Spleen (tissue), 11 donors: ENCODE measurements around the gene CCDC124. TPM values are rescaled to one million over a fixed set of nuclear protein-coding genes. Genes with fewer than 3 reads are reported as not detected.

Experiments used
- DNase-seq: peaks from one replicate; pipeline ENCODE4 v3.0.0-alpha.2; 2020
- H3K27ac ChIP-seq, 8 donors: fragments of 200-600 bp; sonication (generic) in 7 of 8; 1 replicate in 4 of 8; 2 replicates in 4 of 8; pipeline versions ENCODE4 v1.5.0 to v1.8.0; 2016 to 2021; ENCODE audit warnings: inconsistent platforms in 4 of 8, mild to moderate bottlenecking in 4 of 8, moderate library complexity in 1 of 8
- H3K27me3 ChIP-seq, 7 donors: fragments of 200-600 bp; sonication (generic) in 6 of 7; replicated peaks in 1 of 7; 1 replicate in 4 of 7; 2 replicates in 3 of 7; pipeline versions ENCODE4 v1.5.0 to v1.8.0; 2016 to 2021; ENCODE audit warnings: inconsistent platforms in 3 of 7, mild to moderate bottlenecking in 1 of 7
- H3K36me3 ChIP-seq, 6 donors: fragments of 200-600 bp; sonication (generic) in 5 of 6; 1 replicate in 4 of 6; 2 replicates in 2 of 6; pipeline versions ENCODE4 v1.5.0 to v1.8.0; 2016 to 2021; ENCODE audit warnings: inconsistent platforms in 2 of 6
- H3K4me1 ChIP-seq, 6 donors: fragments of 200-600 bp; sonication (generic) in 5 of 6; 1 replicate in 3 of 6; 2 replicates in 3 of 6; pipeline versions ENCODE4 v1.5.0 to v1.8.0; 2016 to 2021; ENCODE audit warnings: inconsistent platforms in 3 of 6
- H3K4me3 ChIP-seq, 8 donors: fragments of 200-600 bp; sonication (generic) in 7 of 8; 1 replicate in 4 of 8; 2 replicates in 4 of 8; pipeline versions ENCODE4 v1.5.0 to v1.8.0; 2016 to 2021; ENCODE audit warnings: inconsistent platforms in 4 of 8, mild to moderate bottlenecking in 4 of 8, moderate library complexity in 2 of 8
- H3K9me3 ChIP-seq, 8 donors: fragments of 200-600 bp; sonication (generic) in 7 of 8; 1 replicate in 4 of 8; 2 replicates in 4 of 8; pipeline versions ENCODE4 v1.5.0 to v1.8.0; 2016 to 2021; ENCODE audit warnings: inconsistent platforms in 4 of 8
- POLR2A ChIP-seq, 3 donors: fragments of 450-650 bp; IDR thresholded peaks; one replicate each; pipeline ENCODE4 v1.5.1; 2017; ENCODE audit warnings: antibody characterized with exemption in 3 of 3, mild to moderate bottlenecking in 1 of 3
- POLR2AphosphoS5 ChIP-seq, 3 donors: sonication (generic); formaldehyde crosslinking; IDR thresholded peaks; one replicate each; pipeline ENCODE4 v1.5.1; 2017; ENCODE audit warnings: antibody characterized with exemption in 3 of 3
- WGBS, 5 donors: extraction: QIAGEN DNeasy Blood & Tissue Kit in 3 of 5; methylation state at CpG; one replicate each; pipeline versions ENCODE4 v1.1.5 to v1.1.7; 2013 to 2018; 5-methylcytosine and 5-hydroxymethylcytosine counted together
- intact Hi-C: fragments of 100-400 bp; cut with DNase I; formaldehyde crosslinking; loops from one replicate; pipeline ENCODE4 v1.15.0; 2023; ENCODE audit warnings: low total_unique reads
- polyA plus RNA-seq, 3 donors: library from polyadenylated mRNA; stranded (reverse); fragments of 200-250 nt; gene quantifications; one replicate each; pipeline ENCODE4 v1.2.1, GENCODE V29; 2013
- total RNA-seq, 7 donors: library from RNA; depleted of rRNA in 3 of 7; stranded (reverse); fragments of >200 nt in 3 of 7; fragmentation: NEBNext Ultra II Directional in 4 of 7; extraction: Animal tissue kit (Norgen Biotek cat#: 25700) in 4 of 7; gene quantifications; one replicate each; pipeline versions ENCODE4 v1.1.0 to v1.2.1, GENCODE V29; 2016 to 2021
- TF ChIP-seq, protein P1 (sequence below), 11 experiments: fragments of 200-600 bp in 7 of 11; fragments of 450-650 bp in 4 of 11; sonication (generic) in 4 of 11; IDR thresholded peaks in 8 of 11; conservative IDR thresholded peaks in 3 of 11; 1 replicate in 7 of 11; 2 replicates in 4 of 11; pipeline versions ENCODE4 v1.4.0 to v1.8.0; 2016 to 2021; ENCODE audit warnings: antibody characterized with exemption in 11 of 11, inconsistent platforms in 4 of 11, mild to moderate bottlenecking in 1 of 11
- donor health status: healthy with polysubstance abuse.
- donor health status: DM: no; HTN: no; CAD: no; lungs with moderate emphysema.
- donor health status: DM: no; HTN: no; CAD: no.
- donor health status: Bipolar disorder and iron deficiency.
- donor health status: healthy.
- donor health status: DM: no; HTN: no; CAD: no.
- donor health status: DM: yes; HTN: yes; CAD: no.

Gene CCDC124
- total and polyA plus RNA-seq, 10 donors = 29.5 to 89.9 (median 43.0) TPM

DNA sequence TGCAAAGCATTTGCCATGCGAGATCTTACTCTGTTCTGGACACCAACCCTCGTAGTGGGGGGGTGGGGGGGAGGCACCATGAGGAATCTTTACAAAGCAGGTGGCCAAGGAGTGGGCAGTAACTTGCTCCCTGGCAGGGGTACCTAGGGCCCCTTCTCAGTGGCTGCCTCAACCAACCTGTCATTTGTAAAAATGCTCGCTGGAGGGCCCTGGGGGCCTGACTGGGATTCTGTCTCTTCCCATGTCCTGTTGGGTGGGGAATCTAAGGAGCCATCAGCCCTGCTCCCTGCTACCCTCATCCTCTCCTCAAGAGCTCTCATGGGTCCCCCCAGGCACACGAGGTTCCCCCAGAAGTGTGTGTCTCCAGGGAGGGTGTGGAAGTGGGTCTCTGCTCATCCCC lies 35.5 kb downstream of the CCDC124 start:
- peaks cover 0 to 65% (median 32%) of the 10 kb centered on the region in 7 donors for H3K27me3 ChIP-seq
- H3K36me3 ChIP-seq = no peaks in the 10 kb centered on the region
- intact Hi-C loops = no loop called here
- H3K4me1 ChIP-seq = peaks cover 0 to 13% (median 5%) of the 10 kb centered on the region in 6 donors
- TF ChIP-seq POLR2AphosphoS5 (IDR thresholded peaks at IDR 0.05) = no peak
- no peak for TF ChIP-seq POLR2A (IDR thresholded peaks at IDR 0.05)
- TF ChIP-seq, protein P1, sequence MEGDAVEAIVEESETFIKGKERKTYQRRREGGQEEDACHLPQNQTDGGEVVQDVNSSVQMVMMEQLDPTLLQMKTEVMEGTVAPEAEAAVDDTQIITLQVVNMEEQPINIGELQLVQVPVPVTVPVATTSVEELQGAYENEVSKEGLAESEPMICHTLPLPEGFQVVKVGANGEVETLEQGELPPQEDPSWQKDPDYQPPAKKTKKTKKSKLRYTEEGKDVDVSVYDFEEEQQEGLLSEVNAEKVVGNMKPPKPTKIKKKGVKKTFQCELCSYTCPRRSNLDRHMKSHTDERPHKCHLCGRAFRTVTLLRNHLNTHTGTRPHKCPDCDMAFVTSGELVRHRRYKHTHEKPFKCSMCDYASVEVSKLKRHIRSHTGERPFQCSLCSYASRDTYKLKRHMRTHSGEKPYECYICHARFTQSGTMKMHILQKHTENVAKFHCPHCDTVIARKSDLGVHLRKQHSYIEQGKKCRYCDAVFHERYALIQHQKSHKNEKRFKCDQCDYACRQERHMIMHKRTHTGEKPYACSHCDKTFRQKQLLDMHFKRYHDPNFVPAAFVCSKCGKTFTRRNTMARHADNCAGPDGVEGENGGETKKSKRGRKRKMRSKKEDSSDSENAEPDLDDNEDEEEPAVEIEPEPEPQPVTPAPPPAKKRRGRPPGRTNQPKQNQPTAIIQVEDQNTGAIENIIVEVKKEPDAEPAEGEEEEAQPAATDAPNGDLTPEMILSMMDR (IDR thresholded peaks at IDR 0.05 in 8 of 11, conservative IDR thresholded peaks at IDR 0.05 in 3 of 11) = no peak
- no peak for DNase-seq
- H3K4me3 ChIP-seq = no peak overlapping the region
- H3K27ac ChIP-seq = no peak overlapping the region
- 65 to 87% (median 71%) methylated on average over 3 to 4 of the region's 4 CpGs for WGBS, 5 donors
- H3K9me3 ChIP-seq = no peaks in the 10 kb centered on the region

DNA sequence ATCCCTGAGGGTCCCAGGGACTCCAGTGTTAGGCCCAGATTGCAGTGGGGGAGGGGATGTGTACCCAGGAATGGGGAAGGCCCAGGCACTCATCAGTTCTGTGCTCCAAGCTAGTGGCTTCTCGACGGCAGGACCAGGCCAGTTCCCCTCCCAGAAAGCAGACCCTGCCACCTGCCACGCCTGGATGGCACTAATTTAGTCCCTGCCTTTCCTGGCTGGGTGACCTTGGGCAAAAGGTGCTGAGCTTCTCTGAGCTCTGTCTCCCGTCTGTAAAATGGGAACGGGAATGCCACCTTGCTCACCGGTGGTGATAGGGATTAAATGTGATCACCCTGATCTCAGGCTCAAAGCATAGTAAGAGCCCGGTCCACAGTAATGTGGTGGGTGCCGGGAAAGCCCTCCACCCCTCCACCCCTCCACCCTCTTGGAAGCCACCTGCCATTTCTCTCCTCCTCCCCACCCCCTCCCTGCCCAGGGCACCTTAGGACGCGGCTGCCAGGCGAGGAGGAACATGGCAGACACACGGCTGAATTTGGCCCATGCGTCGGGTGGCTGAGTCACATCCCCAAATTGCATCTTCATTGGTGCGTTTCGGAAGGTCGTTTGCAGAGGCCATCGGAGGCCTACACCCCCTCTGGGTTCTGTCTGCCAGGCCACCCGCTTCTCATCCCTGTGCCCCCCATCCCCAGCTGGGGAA lies 36.4 kb downstream of the CCDC124 start:
- Histone ChIP-seq H3K9me3 (no peaks in the 10 kb centered on the region), H3K4me3 (no peak overlapping the region), H3K27me3 (peaks cover 0 to 56% (median 27%) of the 10 kb centered on the region in 7 donors), H3K4me1 (peaks cover 0 to 13% (median 5%) of the 10 kb centered on the region in 6 donors), H3K36me3 (no peaks in the 10 kb centered on the region), H3K27ac (no peak overlapping the region)
- no peak for TF ChIP-seq POLR2A (IDR thresholded peaks at IDR 0.05)
- TF ChIP-seq POLR2AphosphoS5 (IDR thresholded peaks at IDR 0.05) = no peak
- TF ChIP-seq, protein P1 (IDR thresholded peaks at IDR 0.05 in 8 of 11, conservative IDR thresholded peaks at IDR 0.05 in 3 of 11) = no peak
- intact Hi-C loops = no loop called here
- WGBS, 5 donors = 83 to 91% (median 84%) methylated on average over 10 to 19 of the region's 19 CpGs
- no peak for DNase-seq

DNA sequence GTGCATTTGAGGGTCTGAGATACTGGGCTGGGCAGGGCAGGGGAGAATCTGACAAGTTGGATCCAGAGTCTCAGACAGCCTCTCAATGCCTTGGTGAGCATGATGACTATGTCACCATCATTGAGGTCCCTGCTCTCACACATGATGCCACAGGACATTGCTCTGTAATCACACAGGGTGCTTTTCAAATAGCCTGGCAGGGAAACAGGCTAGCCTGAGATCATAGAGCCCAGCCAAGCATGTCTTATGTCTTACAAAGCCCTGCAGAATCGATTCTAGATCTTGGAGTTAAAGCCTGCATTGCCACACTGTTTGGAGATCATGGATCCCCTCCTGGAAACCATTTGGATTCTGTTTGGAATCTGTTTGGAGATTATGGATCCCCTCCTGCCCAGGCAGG lies 39.4 kb downstream of the CCDC124 start:
- no peak overlapping the region for H3K27ac ChIP-seq
- no peak overlapping the region for H3K4me3 ChIP-seq
- DNase-seq = no peak
- H3K9me3 ChIP-seq = no peaks in the 10 kb centered on the region
- peaks cover 0 to 26% (median 13%) of the 10 kb centered on the region in 7 donors for H3K27me3 ChIP-seq
- TF ChIP-seq POLR2AphosphoS5 (IDR thresholded peaks at IDR 0.05) = no peak
- TF ChIP-seq, protein P1 (IDR thresholded peaks at IDR 0.05 in 8 of 11, conservative IDR thresholded peaks at IDR 0.05 in 3 of 11) = no peak
- TF ChIP-seq POLR2A (IDR thresholded peaks at IDR 0.05) = no peak
- 55 to 100% (median 73%) methylated on average over 1 of the region's 1 CpG for WGBS, 5 donors
- peaks cover 0 to 5% (median 3%) of the 10 kb centered on the region in 6 donors for H3K4me1 ChIP-seq
- intact Hi-C loops = no loop called here
- no peaks in the 10 kb centered on the region for H3K36me3 ChIP-seq

DNA sequence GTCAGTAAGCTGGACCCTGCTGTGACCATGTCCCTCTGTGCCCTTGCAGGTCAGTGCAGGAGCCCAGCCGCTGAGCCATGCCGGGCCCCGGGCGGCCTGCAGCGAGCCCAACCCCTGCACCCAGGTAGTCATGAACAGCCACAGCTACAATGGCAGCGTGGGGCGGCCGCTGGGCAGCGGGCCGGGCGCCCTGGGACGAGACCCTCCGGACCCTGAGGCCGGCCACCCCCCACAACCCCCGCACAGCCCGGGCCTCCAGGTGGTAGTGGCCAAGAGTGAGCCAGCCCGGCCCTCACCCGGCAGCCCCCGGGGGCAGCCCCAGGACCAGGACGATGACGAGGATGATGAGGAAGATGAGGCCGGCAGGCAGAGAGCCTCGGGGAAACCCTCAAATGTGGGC lies 40.9 kb downstream of the CCDC124 start:
- Histone ChIP-seq H3K4me1 (no peaks in the 10 kb centered on the region), H3K4me3 (no peak overlapping the region), H3K27ac (no peak overlapping the region), H3K36me3 (no peaks in the 10 kb centered on the region), H3K27me3 (peaks cover 0 to 11% (median 0%) of the 10 kb centered on the region in 7 donors), H3K9me3 (no peaks in the 10 kb centered on the region)
- intact Hi-C loops = no loop called here
- DNase-seq = no peak
- WGBS, 5 donors = 80 to 95% (median 94%) methylated on average over 7 to 23 of the region's 23 CpGs
- TF ChIP-seq POLR2A (IDR thresholded peaks at IDR 0.05) (no peak), POLR2AphosphoS5 (IDR thresholded peaks at IDR 0.05) (no peak)
- TF ChIP-seq, protein P1 (IDR thresholded peaks at IDR 0.05 in 8 of 11, conservative IDR thresholded peaks at IDR 0.05 in 3 of 11) = no peak
